Activated CD4-positive, alpha-beta T cell treated with anti-CD3 and anti-CD28 coated beads, Interleukin-2, Interleukin-4, amounts not matched to agents 100 ng/mL and 50 ng/mL, durations not matched to agents 16 hours and 8 hours (primary cell): ENCODE data around the gene THBS1.

Experiments used
- DNase-seq: peaks from one replicate; pipeline ENCODE4 v3.0.0-alpha.2; 2020; ENCODE audit warnings: low spot score

The THBS1 gene

DNA sequence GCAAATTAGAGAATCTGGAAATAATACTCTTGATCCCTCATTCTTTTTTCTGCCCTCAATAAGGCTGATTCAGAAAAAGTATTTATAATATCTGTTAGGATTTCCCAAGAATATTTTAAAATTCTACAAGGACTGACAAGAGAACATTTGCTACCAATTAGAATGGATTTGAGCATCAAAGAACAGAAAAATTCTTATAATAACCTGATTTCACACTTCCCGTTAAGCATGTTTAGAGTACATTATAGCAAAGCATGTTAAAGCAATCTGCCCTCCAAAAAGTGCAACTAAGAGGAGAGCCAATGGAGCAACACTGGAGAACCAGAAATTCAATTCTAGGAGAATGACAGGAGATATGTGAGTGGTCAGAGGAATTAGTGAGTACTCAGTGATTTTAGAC lies 57.2 kb downstream of the THBS1 start:
- no peak for DNase-seq

- no peak for DNase-seq
Measured at GRCh38 chr15:39639037-39639436, 58.2 kb downstream of the THBS1 start.

GRCh38 chr15:39640665-39641064 lies 59.8 kb downstream of the THBS1 start:
- no peak for DNase-seq

DNA sequence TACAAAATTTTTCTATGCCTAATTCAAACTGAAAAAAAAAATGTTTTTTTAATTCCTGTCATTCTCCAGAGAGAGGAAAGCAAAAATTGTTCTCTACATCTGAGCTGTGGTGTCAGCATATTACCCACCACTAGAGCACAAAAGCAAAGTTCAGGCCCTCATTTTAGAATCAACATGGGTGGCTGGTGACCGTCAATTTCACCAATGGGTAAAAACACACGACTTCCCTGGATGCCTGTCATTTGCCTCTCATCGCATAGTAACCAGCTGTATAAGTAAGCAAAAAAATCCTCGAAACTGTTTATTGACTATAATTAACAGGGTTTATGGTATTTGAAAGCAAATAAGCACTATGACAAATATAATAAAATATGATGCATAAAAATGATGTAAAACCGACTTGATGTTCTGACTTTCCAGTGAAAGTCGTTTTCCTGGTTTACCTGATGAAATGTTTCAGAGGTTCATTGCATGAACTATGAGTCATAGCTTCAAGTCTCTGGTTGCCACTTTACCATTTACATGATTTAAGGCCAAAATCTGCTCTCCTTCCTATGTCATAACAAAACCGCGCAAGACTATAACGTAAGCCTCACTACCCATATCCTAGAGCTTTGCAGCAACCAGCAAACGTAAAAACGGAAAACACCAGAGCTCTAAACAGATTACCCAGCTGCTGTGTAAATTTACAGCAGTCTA lies 60.5 kb downstream of the THBS1 start:
- DNase-seq = peak; percentile 81

DNA sequence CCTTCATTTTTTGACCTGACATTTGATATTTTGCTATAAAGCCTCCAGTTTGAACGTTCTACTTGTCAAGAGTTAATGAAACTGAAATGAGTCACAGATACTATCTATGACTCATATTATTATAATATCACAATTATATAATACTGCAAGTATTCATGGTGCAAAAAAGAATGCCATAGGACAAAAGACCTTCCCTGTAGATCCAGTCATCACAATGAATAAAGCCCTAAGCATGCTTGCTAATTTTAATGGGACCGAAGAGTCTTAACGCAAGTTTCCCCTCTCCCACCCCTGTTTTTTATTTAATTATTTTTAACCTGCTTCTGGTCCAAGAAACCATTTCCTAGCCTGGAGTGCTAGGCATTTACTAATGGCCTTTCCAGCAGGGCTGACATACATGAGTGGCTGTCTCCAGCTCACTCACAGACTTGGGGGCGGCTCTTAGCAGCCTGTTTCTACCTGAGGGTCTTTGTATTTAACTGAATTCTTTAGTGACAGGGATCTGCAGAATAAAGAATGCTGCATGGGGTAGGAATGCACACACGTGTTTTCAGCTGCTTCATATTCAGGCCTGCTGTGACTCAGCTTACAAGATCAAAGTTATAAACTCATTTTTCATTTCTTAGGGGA lies 61.2 kb downstream of the THBS1 start:
- no peak for DNase-seq

DNA sequence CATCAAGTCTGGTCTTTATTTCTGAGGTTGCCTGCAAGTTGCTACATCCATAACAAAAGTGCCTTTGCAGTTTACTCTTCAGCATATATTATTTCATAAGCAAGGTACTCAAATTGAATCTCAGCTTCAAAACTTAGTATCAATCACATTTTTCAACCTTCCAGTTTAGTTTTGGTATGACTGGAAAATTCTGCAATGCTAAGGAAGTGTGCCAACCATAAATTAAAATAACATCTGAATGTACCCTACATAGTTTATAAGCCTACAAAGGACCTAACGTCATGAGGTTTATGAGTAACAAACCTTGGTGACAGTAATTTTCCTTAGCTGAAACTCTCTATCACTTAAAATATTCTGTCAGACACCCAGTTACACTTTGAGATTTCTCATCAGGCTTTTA lies 62.8 kb downstream of the THBS1 start:
- DNase-seq = peak; percentile 59

DNA sequence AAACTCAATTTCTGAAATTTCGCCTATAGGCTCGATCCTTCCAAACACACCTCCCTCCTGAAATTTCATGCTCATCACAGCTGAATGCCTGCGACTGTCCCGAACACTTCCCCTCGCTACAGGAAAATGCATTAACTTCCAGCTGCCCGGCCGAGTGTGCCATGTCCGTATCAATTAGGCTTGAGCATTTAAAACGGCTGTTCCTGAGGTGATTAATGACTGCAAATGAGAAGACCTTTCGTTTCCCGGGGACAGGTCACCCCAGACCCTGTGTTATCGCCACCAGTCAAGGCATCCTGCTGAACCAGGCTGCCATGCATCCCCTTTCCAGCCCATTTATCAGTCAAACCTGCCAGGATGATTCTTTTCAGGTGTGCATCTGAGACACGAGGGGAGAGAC lies 63.3 kb downstream of the THBS1 start:
- no peak for DNase-seq

GRCh38 chr15:39645138-39645975 lies 64.5 kb downstream of the THBS1 start:
- no peak for DNase-seq

- no peak for DNase-seq
Measured at GRCh38 chr15:39645976-39646257, 65.0 kb downstream of the THBS1 start.

DNA sequence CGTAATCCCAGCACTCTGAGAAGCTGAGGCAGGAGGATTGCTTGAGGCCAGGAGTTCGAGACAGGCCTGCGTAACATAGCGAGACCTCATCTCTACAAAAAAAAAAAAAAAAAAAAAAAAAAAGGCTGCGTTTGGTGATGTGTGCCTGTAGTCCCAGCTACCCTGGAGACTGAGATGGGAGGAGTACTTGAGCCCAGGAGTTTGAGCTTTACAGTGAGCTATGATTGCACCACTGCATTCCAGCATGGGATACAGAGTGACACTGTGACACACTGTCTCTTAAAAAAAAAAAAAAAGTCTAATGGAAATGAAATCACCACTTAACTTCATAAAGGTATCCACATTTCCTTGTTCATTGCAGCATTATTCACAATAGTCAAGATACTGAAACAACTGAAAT lies 65.5 kb downstream of the THBS1 start:
- DNase-seq = no peak
